B cell (primary cell): ENCODE data around the gene DPYD. TPM values are rescaled to one million over a fixed set of nuclear protein-coding genes. Genes with fewer than 3 reads are reported as not detected.

ENCODE experiments used
- ATAC-seq: fragments of 200-7000 bp; cut with Tn5 transposase; one replicate; pipeline ENCODE4 v1.10.0; 2021; ENCODE audit warnings: low read depth, mild to moderate bottlenecking, moderate number of reproducible peaks, moderate library complexity
- CTCF ChIA-PET: fragments of 350-600 bp; sonication (Branson Sonifier 250); formaldehyde crosslinking; loops from one replicate; lab custom pipeline; 2021; ENCODE audit warnings: antibody characterized with exemption, inconsistent platforms; lab: Charles Lee
- POLR2A ChIA-PET: fragments of 350-600 bp; sonication (Branson Sonifier 250); formaldehyde crosslinking; loops from one replicate; lab custom pipeline; 2021; ENCODE audit warnings: antibody characterized with exemption; lab: Charles Lee
- DNase-seq: peaks from one replicate; pipeline ENCODE4 v3.0.0; 2013
- H2AFZ ChIP-seq: 2 replicates; pipeline ENCODE4 v1.6.1; 2012; ENCODE audit warnings: mild to moderate bottlenecking, low read depth, low read length; ENCODE audit not compliant: insufficient read depth, poor library complexity, severe bottlenecking
- H3K27ac ChIP-seq, 2 donors: 1 replicate in 1 of 2; 2 replicates in 1 of 2; pipeline ENCODE4 v1.5.1; 2012 to 2013; ENCODE audit warnings: low read length in 2 of 2, mild to moderate bottlenecking in 2 of 2, moderate library complexity in 1 of 2
- H3K27me3 ChIP-seq, 4 experiments: fragments of 200-600 bp in 1 of 4; sonication (generic) in 1 of 4; replicated peaks in 1 of 4; 1 replicate in 2 of 4; 2 replicates in 2 of 4; pipeline versions ENCODE4 v1.6.1 to v1.7.0; 2013 to 2016; ENCODE audit warnings: low read length in 3 of 4, mild to moderate bottlenecking in 2 of 4, mixed read lengths in 1 of 4, moderate library complexity in 1 of 4; ENCODE audit not compliant: insufficient read depth in 4 of 4, control insufficient read depth in 3 of 4; ENCODE audit errors: control extremely low read depth in 1 of 4
- H3K36me3 ChIP-seq, 2 experiments: replicated peaks in 1 of 2; 1 replicate in 1 of 2; 2 replicates in 1 of 2; pipeline versions ENCODE4 v1.6.1 to v1.7.1; 2013; ENCODE audit warnings: low read length in 1 of 2; ENCODE audit not compliant: insufficient read depth in 2 of 2, control insufficient read depth in 1 of 2; ENCODE audit errors: control extremely low read depth in 1 of 2, extremely low read depth in 1 of 2
- H3K4me1 ChIP-seq, 2 donors: fragments of 200-600 bp in 1 of 2; sonication (generic) in 1 of 2; 1 replicate in 1 of 2; 2 replicates in 1 of 2; pipeline versions ENCODE4 v1.5.1 to v1.6.1; 2013 to 2017; ENCODE audit warnings: low read length in 2 of 2; ENCODE audit not compliant: control insufficient read depth in 2 of 2, insufficient read depth in 2 of 2
- H3K4me2 ChIP-seq: replicated peaks from 2 replicates; pipeline ENCODE3; 2012; ENCODE audit warnings: mild to moderate bottlenecking, low read depth, low read length; ENCODE audit not compliant: poor library complexity, severe bottlenecking
- H3K4me3 ChIP-seq, 5 experiments: fragments of 200-600 bp in 1 of 5; sonication (generic) in 1 of 5; 1 replicate in 3 of 5; 2 replicates in 2 of 5; pipeline versions ENCODE4 v1.5.1 to v1.7.0; 2011 to 2016; ENCODE audit warnings: low read length in 4 of 5, mild to moderate bottlenecking in 4 of 5, low read depth in 2 of 5, control low read depth in 1 of 5, moderate library complexity in 1 of 5; ENCODE audit not compliant: insufficient read depth in 1 of 5; ENCODE audit errors: control extremely low read depth in 1 of 5, extremely low read depth in 1 of 5
- H3K79me2 ChIP-seq: fragments of 200-600 bp; sonication (generic); one replicate; pipeline ENCODE4 v1.6.0; 2016; ENCODE audit warnings: low read length; ENCODE audit not compliant: control insufficient read depth, insufficient read depth
- H3K9ac ChIP-seq: fragments of 200-600 bp; sonication (generic); 2 replicates; pipeline ENCODE4 v1.6.1; 2017; ENCODE audit warnings: mild to moderate bottlenecking, low read length, moderate library complexity
- H3K9me3 ChIP-seq, 3 donors: one replicate each; pipeline versions ENCODE4 v1.6.1 to v1.7.1; 2013; ENCODE audit warnings: low read length in 2 of 3; ENCODE audit not compliant: control insufficient read depth in 2 of 3, insufficient read depth in 1 of 3; ENCODE audit errors: control extremely low read depth in 1 of 3
- H4K20me1 ChIP-seq: 2 replicates; pipeline ENCODE4 v1.6.0; 2012; ENCODE audit warnings: mild to moderate bottlenecking, low read length; ENCODE audit not compliant: insufficient read depth, control insufficient read depth, poor library complexity, severe bottlenecking
- H3K27ac Mint-ChIP-seq: one replicate; pipeline ENCODE4 v1.8.0; 2021; ENCODE audit warnings: mixed read lengths
- H3K27me3 Mint-ChIP-seq: one replicate; pipeline ENCODE4 v1.8.0; 2021; ENCODE audit warnings: mixed read lengths
- H3K4me1 Mint-ChIP-seq: one replicate; pipeline ENCODE4 v1.8.0; 2021; ENCODE audit warnings: mixed read lengths
- H3K4me3 Mint-ChIP-seq: one replicate; pipeline ENCODE4 v1.8.0; 2021; ENCODE audit warnings: mixed read lengths
- H3K9me3 Mint-ChIP-seq: one replicate; pipeline ENCODE4 v1.8.0; 2022; ENCODE audit warnings: mixed read lengths; ENCODE audit not compliant: insufficient read depth
- CTCF ChIP-seq: fragments of 200-600 bp; IDR thresholded peaks from one replicate; pipeline ENCODE4 v1.8.0; 2022; ENCODE audit warnings: antibody characterized with exemption, mild to moderate bottlenecking
- EZH2 ChIP-seq: IDR thresholded peaks from 2 replicates; pipeline ENCODE4 v1.6.1; 2012; ENCODE audit warnings: borderline replicate concordance, low read depth, mild to moderate bottlenecking, moderate library complexity, low read length; ENCODE audit not compliant: insufficient read depth, poor library complexity, severe bottlenecking
- WGBS: methylation state at CpG from one replicate; pipeline ENCODE4 v1.1.5; 2013; ENCODE audit warnings: missing lambda C conversion rate; ENCODE audit not compliant: insufficient coverage; 5-methylcytosine and 5-hydroxymethylcytosine counted together
- intact Hi-C: fragments of 100-400 bp; cut with micrococcal nuclease; formaldehyde crosslinking; loops from one replicate; pipeline ENCODE4 v1.10.0; 2022
- polyA plus RNA-seq: library from polyadenylated mRNA; depleted of rRNA; stranded (reverse); fragments of >200 nt; gene quantifications from 2 replicates; pipeline ENCODE4 v1.2.3, GENCODE V29; 2012
- total RNA-seq, 2 donors: library from RNA; stranded (reverse); fragments of 120-200 nt in 1 of 2; gene quantifications; 1 replicate in 1 of 2; 2 replicates in 1 of 2; pipeline versions ENCODE4 v1.2.3 to v1.2.4, GENCODE V29; 2013 to 2022

The DPYD gene
- total and polyA plus RNA-seq, 2 donors (not counting 1 experiment from before 2014, with no cell fraction given), result 4.2 to 19.0 TPM

- Mint-ChIP-seq H3K27me3 (peaks cover 7% of the 10 kb centered on the region), H3K27ac (no peak overlapping the region)
- intact Hi-C loops, result no loop called here
Observed at GRCh38 chr1:97942161-97943123, 21.6 kb upstream of the DPYD start.

More at GRCh38 chr1:97942161-97943123, 21.6 kb upstream of the DPYD start:
- Histone ChIP-seq H3K4me3 (no peak overlapping the region), H3K36me3 (no peaks in the 10 kb centered on the region), H3K79me2 (no peaks in the 10 kb centered on the region), H3K4me2 (no peak overlapping the region), H3K27ac (no peak overlapping the region), H3K27me3 (no peaks in the 10 kb centered on the region), H4K20me1 (no peaks in the 10 kb centered on the region), H3K9me3 (no peaks in the 10 kb centered on the region), H2AFZ (no peak overlapping the region), H3K4me1 (no peaks in the 10 kb centered on the region), H3K9ac (no peak overlapping the region)
- Mint-ChIP-seq H3K4me1 (no peaks in the 10 kb centered on the region), H3K9me3 (no peaks in the 10 kb centered on the region), H3K4me3 (no peak overlapping the region)
- ChIA-PET POLR2A (no interaction called here), CTCF (no interaction called here)
- DNase-seq (no peak), ATAC-seq (no peak)
- no peak for TF ChIP-seq EZH2
- no peak for TF ChIP-seq CTCF
- WGBS, result no CpG with 5 or more reads among the region's 2 CpGs
